Measurements from ENCODE around the gene ASB11.
"Not testable (repeated sequence)": the region's sequence is repeated elsewhere in the genome, so short reads cannot be mapped to it uniquely, and the experiment has no call there.

ASB11 gene

DNA sequence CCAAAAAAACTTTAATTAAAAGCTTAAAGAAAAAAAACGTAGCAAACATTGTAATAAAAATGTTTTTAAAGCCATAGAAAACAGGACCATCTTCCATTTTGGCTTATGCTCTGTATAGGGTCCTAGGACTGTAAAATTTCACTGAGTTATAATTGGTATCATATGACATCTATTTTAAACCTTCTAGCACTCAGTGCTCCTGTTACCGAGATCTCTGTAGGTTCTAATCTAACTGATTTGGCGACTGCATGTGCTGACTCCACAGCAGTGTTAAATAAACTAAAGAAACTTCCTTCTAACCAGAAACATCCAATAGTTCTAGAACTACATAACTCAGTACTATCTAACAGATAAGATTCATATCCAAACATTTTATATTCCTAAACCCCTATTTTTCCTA, at the start of gene ASB11:
Gene ASB11 (minus strand): TSS at position 132 of the 400 bp plus-strand sequence. CDS start 35 bp downstream, at position 97.
- DNase-seq = no peak

GRCh38 chrX:15359701-15360100, 44.3 kb upstream of the ASB11 start:
- DNase-seq = no peak

- no peak for DNase-seq
These were observed 43.1 kb upstream of the ASB11 start for GRCh38 chrX:15358533-15358932.

- no peak for DNase-seq
These were observed 41.0 kb upstream of the ASB11 start for GRCh38 chrX:15356444-15356843.

GRCh38 chrX:15350329-15350996, 35.0 kb upstream of the ASB11 start:
- no peak for DNase-seq

DNA sequence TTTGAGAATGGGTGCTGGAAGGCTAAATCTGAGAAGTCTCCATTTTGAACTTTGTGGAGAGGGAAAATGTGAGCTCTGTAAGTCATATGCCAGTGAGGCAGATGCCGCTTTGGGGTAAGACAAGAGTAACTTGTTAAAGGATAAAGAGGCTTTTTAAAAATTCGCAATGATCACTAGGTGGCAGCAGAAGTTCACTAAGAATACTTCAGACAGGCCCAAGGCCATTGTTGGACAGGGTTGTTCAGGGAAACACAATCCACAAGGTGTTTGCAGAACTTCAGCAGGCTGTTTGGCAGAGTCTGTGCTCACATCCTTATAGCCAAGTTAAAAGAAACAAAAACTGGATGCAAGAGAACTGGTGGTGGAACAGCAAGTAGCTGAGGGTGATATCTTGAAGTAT, 33.6 kb upstream of the ASB11 start:
- no peak for DNase-seq

DNA sequence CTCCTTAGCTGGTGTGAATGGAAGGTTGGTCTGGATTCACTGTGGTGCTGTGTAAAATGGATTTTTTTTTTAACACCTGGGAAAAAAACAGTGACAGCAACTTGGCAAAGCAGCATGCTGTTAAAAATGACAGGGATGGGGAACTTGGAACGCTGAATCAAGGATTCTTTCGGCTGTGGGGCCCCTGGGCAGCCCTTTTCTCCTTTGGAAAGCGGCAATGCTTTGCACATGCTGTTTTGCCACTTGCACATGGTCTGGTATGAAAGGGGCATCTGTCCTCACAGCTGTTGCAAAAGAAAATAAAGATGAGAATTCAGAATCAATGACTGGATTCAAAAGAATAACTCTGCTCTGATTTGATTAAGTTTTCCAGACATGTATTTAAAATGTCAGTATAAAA, 30.5 kb upstream of the ASB11 start:
- DNase-seq = no peak

DNA sequence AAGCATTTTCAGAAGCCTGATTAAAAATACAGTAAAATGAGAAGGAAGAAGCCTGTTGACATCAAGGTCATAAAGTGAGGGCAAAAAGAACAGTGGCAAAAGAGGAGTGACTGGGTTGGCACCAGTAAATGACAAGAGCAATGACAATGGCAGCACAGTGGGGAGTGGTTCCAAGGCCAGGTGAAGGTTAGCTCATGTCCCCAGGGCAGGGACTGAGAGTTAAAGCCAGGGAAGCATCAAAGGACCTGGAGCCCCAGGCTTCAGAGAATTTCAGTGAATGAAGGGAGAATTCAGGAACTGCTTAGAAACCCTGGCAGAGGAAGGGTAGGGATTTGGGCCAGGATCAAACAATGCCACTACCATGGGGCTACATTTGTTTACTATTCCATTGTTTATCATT, 28.7 kb upstream of the ASB11 start:
- no peak for DNase-seq

GRCh38 chrX:15343075-15343476, 27.6 kb upstream of the ASB11 start:
- DNase-seq = no peak

- DNase-seq = no peak
These were observed 25.4 kb upstream of the ASB11 start for GRCh38 chrX:15340867-15341266.

DNA sequence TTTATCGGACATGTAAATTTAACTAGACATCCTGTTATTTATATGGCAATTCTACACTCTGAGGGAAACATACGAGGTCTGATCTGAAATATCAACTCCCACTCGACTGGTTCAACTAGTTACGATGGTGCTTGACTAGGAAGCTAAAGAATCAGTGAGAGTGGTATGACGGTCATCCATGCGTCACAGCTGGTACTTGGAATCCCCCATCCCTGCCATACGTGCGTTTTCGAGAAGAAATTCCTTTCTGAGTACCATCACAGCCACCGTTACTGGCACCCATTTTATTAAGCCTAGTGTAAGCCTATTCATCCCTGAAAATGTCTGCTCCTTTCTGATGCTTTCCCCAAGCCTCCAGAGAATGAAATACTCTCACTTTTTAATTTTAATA, 20.6 kb upstream of the ASB11 start:
- DNase-seq = no peak

GRCh38 chrX:15335135-15336022, 19.9 kb upstream of the ASB11 start, which contains the start of gene PIGA:
Gene PIGA, minus strand, starts transcription at chrX:15335523. Its CDS starts 3,593 bp downstream, at chrX:15331930.
- DNase-seq = peak; percentile 91

DNA sequence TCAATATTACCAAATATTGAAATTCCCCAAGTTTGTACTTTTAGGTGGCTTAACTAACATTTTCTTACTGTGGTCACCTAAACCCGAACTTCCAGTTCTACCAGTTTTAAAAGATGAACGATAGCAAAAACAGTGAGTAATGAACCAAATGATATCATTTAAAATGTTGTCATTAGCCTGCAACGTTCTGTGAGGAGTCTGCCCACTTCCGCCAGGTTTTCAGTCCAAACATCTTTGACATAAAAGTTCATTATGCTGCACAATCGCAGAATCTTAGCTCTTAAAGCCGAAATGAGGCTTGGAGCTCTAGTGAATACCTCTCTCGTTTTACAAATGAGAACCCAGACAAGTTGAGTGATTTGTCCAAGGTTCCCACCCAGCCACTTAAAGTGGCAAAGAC, 19.1 kb upstream of the ASB11 start:
- DNase-seq = no peak

GRCh38 chrX:15328821-15329220, 13.4 kb upstream of the ASB11 start:
- no peak for DNase-seq

DNA sequence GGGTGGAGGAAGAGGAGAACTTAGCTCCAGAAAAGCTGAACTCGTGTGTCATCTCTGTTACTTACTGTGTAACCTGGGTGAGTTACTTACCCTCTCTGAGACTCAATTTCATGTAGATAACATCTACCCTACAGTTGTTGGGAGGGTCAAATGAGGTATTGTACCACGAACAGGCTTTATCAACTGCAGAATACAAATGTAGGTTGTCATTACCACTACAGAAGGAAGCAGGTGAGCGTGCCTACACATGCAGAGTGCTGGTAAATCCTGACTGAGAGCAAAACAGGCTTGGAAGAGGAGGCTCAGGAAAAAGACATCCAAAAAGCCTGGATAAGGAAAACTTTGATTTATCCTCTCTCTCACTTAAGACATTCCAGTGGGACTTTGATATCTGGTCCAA, 12.7 kb upstream of the ASB11 start:
- no peak for DNase-seq

- DNase-seq = no peak
These were observed 7.0 kb upstream of the ASB11 start for GRCh38 chrX:15322472-15322871.

GRCh38 chrX:15322072-15322471, 6.6 kb upstream of the ASB11 start:
- no peak for DNase-seq

DNA sequence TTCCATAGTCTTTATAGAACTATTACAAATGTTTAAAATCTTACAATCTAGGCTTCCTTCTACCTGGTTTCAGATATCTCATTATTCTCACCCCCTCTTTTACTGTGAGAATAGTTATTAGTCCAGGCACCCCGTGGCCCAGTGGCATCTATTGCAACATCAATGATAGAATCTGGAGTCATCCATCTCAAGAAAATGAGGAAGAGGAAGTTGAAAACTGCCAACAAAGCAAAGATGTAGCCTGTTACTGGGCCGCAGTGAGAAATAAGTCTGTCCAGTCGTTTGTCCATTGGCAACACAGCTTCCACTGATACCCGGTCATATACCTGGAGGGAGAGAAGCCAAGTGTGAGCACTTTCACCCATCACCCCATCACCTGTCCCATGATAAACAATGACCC, 6.0 kb upstream of the ASB11 start:
- DNase-seq = no peak

- no peak for DNase-seq
These were observed 4.9 kb upstream of the ASB11 start for GRCh38 chrX:15320297-15320696.

- no peak for DNase-seq
These were observed 3.6 kb upstream of the ASB11 start for GRCh38 chrX:15319075-15319474.

- no peak for DNase-seq
These were observed 968 bp downstream of the ASB11 start for GRCh38 chrX:15314472-15314871.

- no peak for DNase-seq
These were observed 4.3 kb downstream of the ASB11 start for GRCh38 chrX:15311119-15311518.

- no peak for DNase-seq
These were observed 5.3 kb downstream of the ASB11 start for GRCh38 chrX:15310117-15310516.

DNA sequence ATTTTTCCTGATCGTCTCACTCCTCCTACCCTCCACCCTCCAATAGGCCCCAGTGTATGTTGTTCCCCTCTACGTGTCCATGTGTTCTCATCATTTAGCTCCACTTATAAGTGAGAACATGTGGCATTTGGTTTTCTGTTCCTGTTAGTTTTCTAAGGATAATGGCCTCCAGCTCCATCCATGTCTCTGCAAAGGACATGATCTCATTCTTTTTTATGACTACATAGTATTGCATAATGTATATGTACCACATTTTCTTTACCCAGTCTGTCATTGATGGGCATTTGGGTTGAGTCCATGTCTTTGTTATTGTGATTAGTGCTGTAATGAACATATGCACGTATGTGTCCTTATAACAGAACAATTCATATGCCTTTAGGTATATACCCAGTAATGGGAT, 9.5 kb downstream of the ASB11 start:
- DNase-seq = not testable (repeated sequence)

All from stimulated activated naive CD4-positive, alpha-beta T cell treated with Interleukin-2 at 50 U/mL for 16 hours (primary cell).